NCI-H2029 treated with DMSO at 0.1 percent for 48 hours (cell line): ENCODE data around the gene ZNF302.
"Not testable (repeated sequence)": the region's sequence is repeated elsewhere in the genome, so short reads cannot be mapped to it uniquely, and the experiment has no call there.

Experiments
- DNase-seq: peaks from one replicate; lab custom pipeline; 2025; lab: John Stamatoyannopoulos, UW

Gene ZNF302

DNA sequence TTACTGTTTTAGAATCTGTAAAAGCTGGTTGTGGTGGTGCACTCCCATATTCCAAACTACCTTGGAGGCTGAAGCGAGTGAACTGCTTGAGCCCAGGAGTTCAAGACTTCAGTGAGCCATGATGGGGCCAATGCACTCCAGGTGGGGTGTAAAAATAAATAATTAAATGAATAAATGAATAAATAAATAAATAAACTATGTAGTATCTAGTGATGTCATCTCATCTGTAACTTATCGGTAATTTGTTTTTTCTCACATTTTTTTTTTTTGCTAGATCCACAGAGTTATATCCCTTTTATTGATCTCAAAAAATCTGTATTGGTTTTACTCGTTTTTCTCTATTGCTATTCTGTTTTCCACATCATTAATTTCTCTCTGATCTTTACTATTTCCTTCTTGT is 5.5 kb upstream of the ZNF302 start:
- no peak for DNase-seq

DNA sequence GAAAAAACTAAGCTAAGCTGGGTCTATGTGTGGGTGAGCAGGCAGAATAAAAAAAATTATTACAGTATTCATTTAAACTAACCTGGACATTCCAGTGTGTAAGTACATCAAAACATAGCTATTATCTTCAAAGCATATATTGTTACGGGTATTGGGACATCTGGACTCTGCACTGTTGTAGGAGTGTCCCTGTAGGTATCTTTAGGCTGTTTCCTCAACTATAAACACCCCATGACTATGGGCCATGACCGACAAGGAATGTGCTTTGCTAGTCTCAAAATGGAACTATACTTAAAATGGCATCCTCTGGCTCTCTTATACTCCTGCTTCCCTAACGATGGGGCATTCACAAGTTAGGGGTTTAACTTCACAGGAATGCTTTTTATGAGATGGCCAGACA is 3.9 kb upstream of the ZNF302 start:
- no peak for DNase-seq

DNA sequence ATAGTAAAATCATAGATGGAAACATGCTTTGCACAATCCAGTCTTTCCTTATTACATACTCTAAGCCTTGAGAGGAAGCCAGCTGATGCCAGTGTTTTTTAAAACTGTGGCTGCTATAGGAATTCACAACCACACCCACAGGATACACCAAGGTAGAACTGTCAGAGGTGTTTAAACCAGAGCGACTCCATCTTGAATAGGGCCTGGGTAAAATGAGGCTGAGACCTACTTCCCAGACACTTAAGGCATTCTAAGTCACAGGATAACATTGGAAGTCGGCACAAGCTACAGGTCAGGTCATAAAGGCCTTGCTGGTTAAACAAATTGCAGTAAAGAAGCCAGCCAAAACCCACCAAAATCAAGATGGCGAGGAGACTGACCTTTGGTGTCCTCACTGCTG is 2.2 kb upstream of the ZNF302 start:
- DNase-seq = no peak

DNA sequence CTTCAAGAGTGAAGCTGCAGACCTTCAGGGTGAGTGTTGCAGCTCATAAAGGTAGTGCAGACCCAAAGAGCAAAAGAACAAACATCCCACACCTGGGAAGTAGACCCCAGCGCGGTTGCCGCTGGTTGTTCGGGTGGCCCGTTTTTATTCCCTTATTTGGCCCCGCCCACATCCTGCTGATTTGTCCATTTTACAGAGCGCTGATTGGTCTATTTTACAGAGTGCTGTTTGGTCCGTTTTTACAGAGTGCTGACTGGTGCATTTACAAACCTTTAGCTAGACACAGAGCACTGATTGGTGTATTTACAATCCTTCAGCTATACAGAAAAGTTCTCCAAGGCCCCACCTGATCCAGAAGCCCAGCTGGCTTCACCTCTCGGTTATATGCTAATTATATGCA is 1.6 kb upstream of the ZNF302 start:
- no peak for DNase-seq

DNA sequence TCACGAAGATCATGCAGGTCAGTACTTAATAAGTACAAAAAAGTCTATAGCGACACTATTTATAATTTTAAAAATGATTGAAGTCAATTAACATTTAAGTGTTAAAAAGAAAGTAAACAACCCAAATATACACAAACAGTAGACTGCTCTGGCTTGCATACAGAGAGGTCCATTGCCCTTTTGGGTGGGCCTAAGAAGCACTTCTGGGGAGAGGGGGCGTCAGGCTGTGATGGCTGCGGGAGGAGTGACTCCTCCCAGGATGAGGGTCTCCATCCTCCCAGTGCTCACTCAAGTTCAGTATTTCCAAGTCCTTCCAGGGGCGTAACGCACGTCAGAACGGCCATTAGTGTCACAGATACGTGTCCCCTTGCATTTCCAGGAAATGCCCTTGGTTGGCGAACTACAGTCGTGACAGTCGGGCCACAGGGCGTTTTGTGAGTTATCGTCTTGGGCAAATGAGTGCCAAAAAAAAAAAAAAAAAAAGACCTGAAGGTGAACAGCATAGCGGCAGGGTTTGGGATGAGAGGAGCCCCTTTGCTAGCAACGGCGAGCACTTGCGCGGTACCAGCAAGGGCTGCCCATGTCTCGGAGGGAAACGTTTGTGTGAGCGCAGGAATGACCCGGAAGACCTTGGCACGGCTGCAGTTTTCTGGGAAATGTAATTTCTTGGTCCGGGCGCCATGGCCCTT is 637 bp upstream of the ZNF302 start, which contains the start of gene SCGB2B2:
Gene SCGB2B2 (minus strand): TSS at position 463 of the 689 bp plus-strand sequence. CDS start 82,596 bp downstream, outside the sequence.
- DNase-seq = peak; percentile 90

DNA sequence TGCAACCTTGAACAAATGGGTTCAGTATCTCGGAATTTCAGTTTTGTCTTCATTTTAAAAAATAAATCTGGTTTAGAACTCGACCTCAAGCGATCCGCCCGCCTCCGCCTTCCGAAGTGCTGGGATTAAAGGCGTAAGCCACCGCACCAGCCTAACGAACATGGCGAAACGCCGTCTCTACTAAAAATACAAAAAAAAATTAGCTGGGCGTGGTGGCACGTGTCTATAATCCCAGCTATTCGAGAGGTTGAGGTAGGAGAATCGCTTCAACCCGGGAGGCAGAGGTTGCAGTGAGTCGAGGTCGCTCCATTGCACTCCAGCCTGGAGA is 571 bp downstream of the ZNF302 start:
- DNase-seq = no peak

DNA sequence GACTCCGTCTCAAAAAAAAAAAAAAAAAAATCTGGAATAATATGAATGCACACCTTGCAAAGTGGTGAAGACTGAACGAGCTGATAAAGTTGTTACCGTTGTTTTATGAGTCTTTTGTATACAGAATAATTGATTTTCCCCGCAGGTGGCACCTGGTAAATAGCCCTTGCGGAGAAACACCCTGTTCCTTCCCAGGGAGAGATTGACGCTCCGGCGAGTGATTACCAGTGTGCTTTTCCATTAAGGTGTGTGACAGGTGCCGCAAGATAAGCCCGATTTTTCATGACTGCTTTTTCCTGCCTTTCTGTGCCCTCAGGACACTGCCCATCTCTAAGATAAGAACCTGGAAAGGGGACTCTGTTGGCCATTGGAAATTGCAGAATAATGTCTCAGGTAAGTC is 943 bp downstream of the ZNF302 start:
- DNase-seq = no peak

DNA sequence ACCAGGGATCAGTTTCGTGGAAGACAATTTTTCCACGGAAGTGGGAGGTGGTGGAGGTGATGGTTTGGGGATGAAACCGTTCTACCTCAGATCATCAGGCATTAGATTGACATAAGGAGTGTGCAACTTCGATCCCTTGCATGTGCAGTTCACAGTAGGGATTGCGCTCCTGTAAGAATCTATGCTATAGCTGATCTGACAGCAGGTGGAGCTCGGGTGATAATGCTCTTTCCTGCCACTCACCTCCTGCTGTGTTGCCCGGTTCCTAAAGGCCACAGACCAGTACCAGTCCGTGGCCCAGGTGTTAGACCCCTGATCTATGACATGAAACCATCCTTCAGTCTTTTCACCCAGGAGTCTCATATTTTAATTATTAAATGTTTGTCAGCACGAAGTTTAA is 4.0 kb downstream of the ZNF302 start:
- no peak for DNase-seq

DNA sequence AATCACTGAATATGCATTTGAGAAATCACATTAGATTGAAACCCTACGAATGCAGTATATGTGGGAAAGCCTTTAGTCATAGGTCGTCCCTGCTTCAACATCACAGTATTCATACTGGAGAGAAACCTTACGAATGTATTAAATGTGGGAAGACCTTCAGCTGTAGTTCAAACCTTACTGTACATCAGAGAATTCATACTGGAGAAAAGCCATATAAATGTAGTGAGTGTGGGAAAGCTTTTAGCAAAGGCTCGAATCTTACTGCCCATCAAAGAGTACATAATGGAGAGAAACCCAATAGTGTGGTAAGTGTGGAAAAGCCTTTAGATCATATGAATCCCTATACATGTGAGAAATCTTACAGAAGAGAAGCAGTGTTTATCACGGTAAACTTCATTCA is 7.8 kb downstream of the ZNF302 start:
- DNase-seq = not testable (repeated sequence)

DNA sequence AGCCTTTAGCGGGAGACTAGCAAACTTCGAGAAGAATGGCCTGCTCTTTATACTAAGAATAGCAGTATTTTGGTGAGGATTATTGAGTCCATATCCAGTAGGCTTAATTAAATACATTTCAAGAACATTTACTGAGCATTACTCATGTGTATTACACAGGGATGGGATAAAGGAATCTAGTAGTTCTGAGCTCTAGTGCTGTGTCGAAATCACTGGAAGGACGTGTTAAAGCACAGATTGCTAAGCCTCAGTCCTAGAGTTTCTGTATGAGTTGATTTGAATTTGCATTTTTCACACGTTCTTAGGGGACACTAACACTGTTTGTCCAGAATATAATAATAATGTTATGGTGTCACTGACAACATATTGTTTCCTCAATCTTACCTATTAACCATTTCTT is 9.0 kb downstream of the ZNF302 start:
- DNase-seq = no peak

DNA sequence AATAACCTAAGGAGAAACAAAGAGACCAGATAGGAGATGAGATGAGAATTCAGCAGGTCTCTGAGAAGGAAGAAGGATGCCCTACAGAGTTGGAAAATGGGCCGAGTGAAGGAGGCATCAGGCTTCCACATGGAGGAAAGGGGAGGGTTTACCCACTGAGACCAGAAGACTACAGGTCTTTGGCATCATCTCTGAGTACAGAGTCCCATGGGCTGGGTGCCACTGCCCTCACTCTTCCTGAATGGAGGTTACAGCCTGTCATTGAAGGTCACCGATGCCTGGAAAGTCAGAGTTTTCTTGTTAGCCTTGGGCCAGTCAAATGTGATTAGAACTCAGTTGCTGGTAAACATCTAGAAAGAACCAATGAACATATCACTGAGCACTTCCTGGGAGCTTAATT is 9.9 kb downstream of the ZNF302 start:
- DNase-seq = no peak

DNA sequence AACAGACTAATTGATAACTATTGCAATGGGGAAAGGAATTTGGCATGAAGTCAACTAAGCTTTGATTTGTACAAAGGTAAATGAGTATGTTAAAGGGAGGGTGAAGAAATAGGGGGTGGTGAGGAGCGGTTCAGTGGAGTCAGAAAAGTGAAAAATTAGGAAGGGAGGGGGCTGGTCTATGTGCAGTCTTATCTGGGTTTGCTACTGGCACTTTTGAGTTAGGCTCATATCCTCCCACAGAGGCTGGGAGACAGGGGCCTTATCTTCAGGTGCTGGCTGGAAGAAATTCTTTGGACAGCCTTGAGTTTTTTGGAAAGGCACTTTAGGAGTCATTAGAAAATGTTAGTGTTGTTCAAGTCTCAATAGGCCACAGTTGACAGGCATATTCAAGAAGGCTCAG is 11.1 kb downstream of the ZNF302 start:
- DNase-seq = no peak

DNA sequence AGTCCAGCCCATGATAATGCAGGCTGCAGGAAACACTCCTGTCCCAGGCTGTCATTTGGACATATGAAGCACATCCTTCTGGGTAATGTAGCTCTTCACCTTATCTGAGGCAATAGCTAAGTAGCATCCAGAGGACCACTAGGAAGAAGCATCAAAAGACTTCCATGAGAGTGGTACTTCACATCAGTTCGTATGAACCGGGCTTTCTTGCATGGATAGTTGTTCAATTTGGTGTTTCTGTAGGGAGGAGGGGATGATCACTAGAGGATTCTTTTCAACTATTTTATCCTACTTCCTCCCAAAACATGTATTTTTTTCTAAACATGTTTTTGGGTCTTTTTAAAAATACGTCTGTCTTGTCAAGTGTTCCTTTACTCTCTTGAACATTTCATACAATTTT is 12.9 kb downstream of the ZNF302 start:
- no peak for DNase-seq

DNA sequence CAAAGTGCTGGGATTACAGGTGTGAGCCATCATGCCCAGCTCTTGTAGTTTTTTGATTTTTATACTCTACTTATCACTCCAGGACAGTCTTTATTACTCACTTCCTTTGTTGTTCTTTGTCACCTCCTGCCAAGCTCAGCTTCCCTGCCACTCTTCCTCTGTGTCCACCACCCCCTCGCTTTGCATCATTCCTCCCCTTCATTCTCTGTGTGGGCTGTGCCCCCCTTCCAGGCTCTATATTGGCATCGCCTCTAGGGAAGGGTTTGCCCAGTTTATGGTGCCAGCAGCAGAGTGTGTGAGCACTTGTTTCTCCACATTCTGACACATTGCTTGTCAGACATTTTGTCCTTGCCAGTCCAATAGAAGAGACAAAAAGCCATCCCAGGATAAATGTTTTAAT is 15.1 kb downstream of the ZNF302 start:
- DNase-seq = no peak

DNA sequence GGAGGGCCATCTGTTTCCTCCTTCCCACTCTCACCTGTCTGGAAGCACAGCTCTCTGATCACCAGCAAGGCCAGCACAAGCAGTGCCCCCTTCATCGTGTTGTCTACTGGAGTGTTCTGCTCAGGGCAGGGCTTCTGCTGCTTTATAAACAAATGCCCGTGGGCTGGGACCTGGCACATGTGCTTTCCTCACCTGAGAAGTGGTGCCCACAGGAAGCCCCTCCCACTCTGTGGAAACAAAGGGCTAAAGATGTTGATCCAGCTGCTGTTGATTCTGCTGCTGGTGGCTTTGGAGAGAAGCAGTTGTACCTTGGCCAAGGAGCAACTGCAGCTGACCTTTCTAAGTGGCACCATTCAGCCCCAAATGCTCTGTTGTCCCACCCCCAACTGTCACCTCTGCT is 30.2 kb downstream of the ZNF302 start:
- peak; percentile 90 for DNase-seq

DNA sequence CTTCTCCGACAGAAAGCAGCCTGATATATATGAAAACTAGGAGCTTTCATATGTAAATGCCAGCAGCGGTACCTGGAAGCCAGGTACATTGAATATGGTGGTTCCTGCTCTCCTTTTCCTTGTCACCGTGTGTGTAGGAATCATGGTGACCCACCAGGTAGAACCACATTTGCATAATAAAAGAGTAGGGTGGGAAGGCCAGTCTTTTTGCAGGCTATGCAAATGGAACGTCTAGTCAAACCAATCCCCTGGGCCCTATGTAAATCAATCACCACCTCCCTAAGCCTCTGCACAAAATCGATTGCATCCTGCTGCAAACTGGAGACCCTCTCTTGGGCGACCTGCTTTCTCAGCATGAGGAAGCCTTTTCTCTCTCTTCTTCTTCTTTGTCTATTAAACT is 34.4 kb downstream of the ZNF302 start:
- no peak for DNase-seq

DNA sequence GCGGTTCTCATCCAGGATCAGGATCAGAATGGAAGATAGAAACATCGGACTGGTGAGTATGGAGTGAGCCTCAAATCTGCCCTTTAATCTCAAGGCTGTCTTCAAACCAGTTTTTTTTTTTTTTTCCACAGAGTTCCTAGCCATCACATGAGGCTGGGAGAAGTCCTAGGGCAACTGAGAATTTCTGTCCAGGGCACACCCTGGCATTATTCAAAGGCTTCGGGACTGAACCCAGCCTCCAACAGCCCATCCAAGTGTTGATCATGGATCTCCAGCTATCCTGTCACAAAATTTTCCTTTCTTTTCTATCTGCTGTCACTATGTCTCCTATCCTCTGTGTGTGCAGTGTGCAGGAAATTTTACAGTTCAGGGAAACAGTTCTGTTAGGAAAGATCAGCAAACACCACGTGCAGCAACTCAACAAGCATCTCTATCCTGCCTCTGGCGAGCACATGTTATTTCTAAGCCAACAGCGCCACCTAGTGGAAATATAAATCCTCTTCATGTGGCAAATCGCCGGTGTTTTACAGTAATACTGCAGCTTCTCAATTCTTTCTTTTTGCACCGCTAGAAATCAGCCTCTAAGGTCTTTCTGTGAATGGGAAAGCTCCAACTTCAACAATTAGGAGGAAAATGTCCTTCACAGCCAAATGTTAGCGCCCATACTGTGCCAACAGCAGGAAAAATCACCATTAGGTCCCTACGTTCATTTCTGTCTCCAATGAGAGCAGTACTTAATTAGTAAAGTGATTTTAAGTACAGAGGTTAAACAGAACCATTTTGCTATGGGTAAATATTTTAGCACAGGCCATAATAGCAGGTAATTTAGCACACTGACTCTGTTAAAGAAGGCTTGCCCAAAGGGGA is 35.1 kb downstream of the ZNF302 start:
- DNase-seq = peak; percentile 80

DNA sequence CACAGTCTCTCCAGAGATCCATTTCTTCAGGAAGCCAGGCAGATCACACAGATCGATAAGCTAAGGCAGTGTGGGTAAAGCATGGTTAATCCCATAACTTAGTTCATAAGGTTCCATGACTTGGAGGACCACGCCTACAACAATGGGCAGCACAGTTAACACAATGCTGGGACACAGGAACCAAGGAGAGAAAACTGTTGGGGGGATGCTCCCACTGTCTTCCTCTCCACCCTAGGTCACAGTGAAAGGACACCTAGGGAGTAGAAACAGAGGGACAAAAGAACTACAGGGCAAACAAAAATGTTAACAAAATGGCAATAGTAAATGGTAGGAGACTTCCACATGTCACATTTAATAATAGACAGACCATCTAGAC is 35.8 kb downstream of the ZNF302 start:
- DNase-seq = no peak

DNA sequence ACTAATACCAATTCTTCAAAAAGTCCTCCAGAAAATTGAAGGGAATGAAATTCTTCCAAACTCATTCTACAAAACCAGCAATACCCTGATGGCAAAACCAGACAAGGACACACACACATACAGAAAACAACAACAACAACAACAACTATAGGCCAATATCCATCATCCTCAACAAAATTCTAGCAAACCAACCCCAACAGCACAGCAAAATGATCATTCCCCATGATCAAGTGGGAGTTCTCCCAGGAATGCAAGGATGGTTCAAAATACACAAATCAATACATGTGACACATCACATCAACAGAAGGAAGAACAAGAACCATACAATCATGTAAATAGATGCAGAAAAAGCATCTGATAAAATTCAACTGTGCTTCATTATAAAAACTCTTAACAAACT is 37.9 kb downstream of the ZNF302 start:
- DNase-seq = no peak

DNA sequence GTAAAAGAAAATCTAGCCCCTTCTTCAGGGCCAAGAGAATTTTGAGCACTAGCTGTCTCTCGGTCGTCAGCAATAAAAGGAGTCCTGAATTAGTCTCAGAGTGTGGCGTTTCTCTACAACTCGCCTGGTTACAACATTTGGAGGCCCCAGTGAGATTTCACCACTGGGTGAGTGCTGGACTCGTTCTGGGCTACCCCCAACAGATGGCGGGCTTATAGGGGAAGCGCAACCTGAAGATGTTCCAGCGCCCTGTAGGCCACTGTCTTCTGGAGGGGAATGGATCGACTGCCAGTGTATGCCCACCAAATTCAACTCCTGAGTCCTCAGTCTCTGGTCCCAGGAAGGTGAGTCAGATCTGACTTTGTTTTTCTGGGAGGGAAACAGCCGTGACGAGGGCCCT is 44.9 kb downstream of the ZNF302 start:
- DNase-seq = no peak

DNA sequence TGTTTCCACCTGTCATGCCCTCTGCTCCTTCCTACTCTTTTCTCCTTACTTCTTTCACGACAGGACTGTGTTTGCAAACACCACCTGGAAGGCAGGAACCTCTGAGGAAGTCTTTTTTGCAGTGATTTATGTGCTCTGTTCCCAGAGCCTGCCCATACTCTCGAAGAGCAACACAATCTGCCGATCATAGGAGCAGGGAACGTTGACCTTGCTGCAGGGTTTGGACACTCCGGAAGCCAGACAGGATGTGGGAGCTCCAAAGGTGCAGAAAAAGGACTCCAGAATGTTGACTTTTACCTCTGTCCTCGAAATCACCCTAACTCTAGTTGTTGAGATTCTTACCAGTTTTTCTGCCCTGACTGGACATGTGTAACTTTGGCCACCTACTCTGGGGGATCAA is 47.9 kb downstream of the ZNF302 start:
- no peak for DNase-seq

DNA sequence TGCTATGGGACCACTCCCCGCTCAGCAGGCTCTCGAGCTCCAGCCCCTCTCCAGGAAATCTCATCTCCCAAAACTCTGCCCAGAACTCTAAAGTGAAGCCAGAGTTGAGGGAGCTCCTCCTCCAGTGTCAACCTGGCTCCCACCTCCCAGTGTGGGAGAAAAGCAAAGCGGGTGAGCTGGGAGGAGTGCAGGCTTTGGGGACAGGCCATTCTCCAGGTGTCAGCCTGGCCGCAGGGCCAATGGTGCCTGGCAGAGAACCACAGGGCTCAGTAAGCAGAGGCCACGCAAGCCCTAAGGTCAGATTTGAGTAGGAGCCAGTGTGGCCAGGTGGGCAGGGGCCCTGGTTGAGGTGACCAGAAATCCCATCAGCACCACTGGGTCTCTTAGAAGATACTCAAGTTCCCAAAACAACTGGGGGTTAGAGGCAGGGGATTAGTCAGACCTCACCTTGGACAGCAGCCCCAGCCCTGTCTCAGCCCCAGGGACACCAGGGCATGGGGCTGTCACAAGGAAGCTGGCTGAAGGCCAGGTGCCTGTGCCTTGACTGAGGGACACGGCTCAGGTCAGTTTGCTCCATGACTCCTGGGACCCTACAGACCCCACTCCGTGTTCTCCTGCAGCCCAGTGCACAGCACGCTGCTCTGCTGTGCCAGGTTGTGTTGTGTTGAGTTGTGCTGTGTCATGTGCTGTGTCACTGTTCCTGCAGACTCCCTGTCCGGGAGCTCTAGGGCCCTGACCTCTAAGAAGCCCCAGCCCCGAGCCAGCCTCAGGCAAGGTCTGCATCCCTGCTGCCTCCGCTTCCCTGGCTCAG is 53.7 kb downstream of the ZNF302 start:
- DNase-seq = no peak

DNA sequence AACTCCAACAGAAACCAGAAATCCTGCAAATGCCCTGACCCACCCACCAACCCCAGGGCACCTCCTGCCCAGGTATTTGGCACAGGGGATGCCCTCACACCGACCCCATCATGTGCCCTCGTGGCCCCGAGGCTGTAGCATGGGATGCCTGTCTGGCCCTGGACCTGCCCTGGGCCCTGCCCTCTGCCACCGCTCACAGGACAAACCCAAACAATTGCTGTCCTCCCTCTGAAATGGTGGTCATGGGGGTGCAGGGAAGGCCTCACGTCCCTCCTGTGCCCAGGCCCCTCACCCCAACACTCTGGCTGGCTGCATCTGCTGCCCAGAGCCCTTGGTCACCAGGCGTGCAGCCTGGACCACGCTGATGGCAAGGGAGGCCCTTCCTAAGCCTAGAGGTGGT is 54.5 kb downstream of the ZNF302 start:
- no peak for DNase-seq
